ENCODE results near the gene NLK.

- TF ChIP-seq CTCF (conservative IDR thresholded peaks at IDR 0.05; ENCODE audit: low read length) (no peak), EZH2phosphoT487 (IDR thresholded peaks at IDR 0.05; ENCODE audit: borderline replicate concordance) (no peak)
Observed at GRCh38 chr17:28043296-28043695, 819 bp downstream of the NLK start.

All from Loucy (cell line).